ENCODE data around the gene NFASC. TPM values are rescaled to one million over a fixed set of nuclear protein-coding genes. Genes with fewer than 3 reads are reported as not detected.

The NFASC gene
- total RNA-seq, 2 donors from 2014 or later = 27.7 to 45.9 TPM

- no peaks in the 10 kb centered on the region for H3K36me3 Mint-ChIP-seq (ENCODE audit: low read depth)
These were observed 33.7 kb downstream of the NFASC start for GRCh38 chr1:204904228-204904810.

GRCh38 chr1:204909109-204909508 lies 38.4 kb downstream of the NFASC start:
- Histone ChIP-seq H3K9ac (ENCODE audit: extremely low read depth, low read length, poor library complexity, severe bottlenecking) (no peak overlapping the region), H3K36me3 (ENCODE audit: control insufficient read depth, insufficient read depth, low read length) (no peaks in the 10 kb centered on the region), H3K9me3 (ENCODE audit: control insufficient read depth, low read length) (peaks cover 4% of the 10 kb centered on the region), H3K27ac (ENCODE audit: low read depth, low read length) (no peak overlapping the region), H3K4me1 (ENCODE audit: control insufficient read depth, insufficient read depth, low read length) (no peaks in the 10 kb centered on the region), H3K4me3 (ENCODE audit: low read length) (no peak overlapping the region), H3K27me3 (ENCODE audit: control insufficient read depth, insufficient read depth, low read length, poor library complexity, severe bottlenecking) (no peaks in the 10 kb centered on the region)
- peaks cover under 1% of the 10 kb centered on the region for H3K9me3 Mint-ChIP-seq
- H3K27me3 Mint-ChIP-seq (ENCODE audit: insufficient read depth) = no peaks in the 10 kb centered on the region
- no peak for TF ChIP-seq CTCF (conservative IDR thresholded peaks at IDR 0.05)
- H3K36me3 Mint-ChIP-seq (ENCODE audit: low read depth) = no peaks in the 10 kb centered on the region
- H3K27ac Mint-ChIP-seq = no peak overlapping the region
- WGBS, 2 experiments (ENCODE audit: insufficient coverage in 1 of 2, insufficient read length in 1 of 2) = 94% methylated on average over 3 of the region's 3 CpGs; no CpG with 5 or more reads in 1 of the 2 experiments
- peaks cover 12% of the 10 kb centered on the region for H3K4me1 Mint-ChIP-seq
- no peak overlapping the region for H3K4me3 Mint-ChIP-seq
- no peak for DNase-seq

More at GRCh38 chr1:204904228-204904810, 33.7 kb downstream of the NFASC start:
- Histone ChIP-seq H3K27ac (ENCODE audit: low read depth, low read length) (no peak overlapping the region), H3K4me1 (ENCODE audit: control insufficient read depth, insufficient read depth, low read length) (no peaks in the 10 kb centered on the region), H3K36me3 (ENCODE audit: control insufficient read depth, insufficient read depth, low read length) (no peaks in the 10 kb centered on the region), H3K9me3 (ENCODE audit: control insufficient read depth, low read length) (no peaks in the 10 kb centered on the region), H3K9ac (ENCODE audit: extremely low read depth, low read length, poor library complexity, severe bottlenecking) (no peak overlapping the region), H3K4me3 (ENCODE audit: low read length) (no peak overlapping the region), H3K27me3 (ENCODE audit: control insufficient read depth, insufficient read depth, low read length, poor library complexity, severe bottlenecking) (no peaks in the 10 kb centered on the region)
- DNase-seq = no peak
- WGBS, 2 experiments (ENCODE audit: insufficient coverage in 1 of 2, insufficient read length in 1 of 2) = 88 to 93% methylated on average over 7 of the region's 7 CpGs
- H3K27me3 Mint-ChIP-seq (ENCODE audit: insufficient read depth) = peaks cover 2% of the 10 kb centered on the region
- H3K27ac Mint-ChIP-seq = no peak overlapping the region
- peaks cover 12% of the 10 kb centered on the region for H3K4me1 Mint-ChIP-seq
- no peak for TF ChIP-seq CTCF (conservative IDR thresholded peaks at IDR 0.05)
- no peaks in the 10 kb centered on the region for H3K9me3 Mint-ChIP-seq
- H3K4me3 Mint-ChIP-seq = no peak overlapping the region

- no peaks in the 10 kb centered on the region for H3K36me3 ChIP-seq (ENCODE audit: control insufficient read depth, insufficient read depth, low read length)
- peaks cover 9% of the 10 kb centered on the region for H3K4me1 ChIP-seq (ENCODE audit: control insufficient read depth, insufficient read depth, low read length)
- Mint-ChIP-seq H3K27me3 (ENCODE audit: insufficient read depth) (no peaks in the 10 kb centered on the region), H3K4me1 (peaks cover 22% of the 10 kb centered on the region), H3K4me3 (no peak overlapping the region), H3K9me3 (peaks cover 16% of the 10 kb centered on the region), H3K36me3 (ENCODE audit: low read depth) (no peaks in the 10 kb centered on the region), H3K27ac (no peak overlapping the region)
- peaks cover 27% of the 10 kb centered on the region for H3K9me3 ChIP-seq (ENCODE audit: control insufficient read depth, low read length)
- H3K9ac ChIP-seq (ENCODE audit: extremely low read depth, low read length, poor library complexity, severe bottlenecking) = no peak overlapping the region
- no peak for TF ChIP-seq CTCF (conservative IDR thresholded peaks at IDR 0.05)
- no peak for DNase-seq
- H3K27me3 ChIP-seq (ENCODE audit: control insufficient read depth, insufficient read depth, low read length, poor library complexity, severe bottlenecking) = no peaks in the 10 kb centered on the region
- 79 to 80% methylated on average over 4 to 5 of the region's 5 CpGs for WGBS, 2 experiments (ENCODE audit: insufficient coverage in 1 of 2, insufficient read length in 1 of 2)
- no peak overlapping the region for H3K27ac ChIP-seq (ENCODE audit: low read depth, low read length)
- no peak overlapping the region for H3K4me3 ChIP-seq (ENCODE audit: low read length)
These were observed 45.3 kb downstream of the NFASC start for GRCh38 chr1:204915861-204916495.
